K562 (cell line): ENCODE results near the gene DOK4. TPM values are rescaled to one million over a fixed set of nuclear protein-coding genes. Genes with fewer than 3 reads are reported as not detected.
A peak's percentile ranks its signal among the peaks of the same experiment; 100 is the strongest.

Experiments used
- ELF1 ChIP-seq: fragments of 200-800 bp; sonication (Bioruptor generic); IDR thresholded peaks from 2 replicates; pipeline ENCODE4 v1.6.1; 2016; ENCODE audit warnings: missing genetic modification characterization, missing compliant biosample characterization
- FOXM1 ChIP-seq, 2 experiments: fragments of 450-650 bp in 1 of 2; sonication (generic) in 1 of 2; formaldehyde crosslinking in 1 of 2; IDR thresholded peaks; 2 replicates each; pipeline versions ENCODE4 v1.6.1 to v1.9.0; 2017 to 2022; ENCODE audit warnings: low read depth in 2 of 2, mild to moderate bottlenecking in 2 of 2, missing genetic modification reagents in 1 of 2, moderate library complexity in 1 of 2
- FOXP1 ChIP-seq: sonication (generic); formaldehyde crosslinking; IDR thresholded peaks from 2 replicates; pipeline ENCODE4 v1.8.0; 2022; ENCODE audit warnings: mild to moderate bottlenecking, missing genetic modification reagents
- REST ChIP-seq, 2 experiments: fragments of 450-650 bp; formaldehyde crosslinking in 1 of 2; IDR thresholded peaks; 2 replicates each; pipeline versions ENCODE4 v1.4.0 to v1.6.1; 2014 to 2020; ENCODE audit warnings: mild to moderate bottlenecking in 2 of 2, borderline replicate concordance in 1 of 2, low read depth in 1 of 2
- STAG1 ChIP-seq: sonication (generic); formaldehyde crosslinking; IDR thresholded peaks from 2 replicates; pipeline ENCODE4 v1.5.0; 2020; ENCODE audit warnings: missing genetic modification reagents, borderline replicate concordance
- YY1 ChIP-seq, 3 experiments: IDR thresholded peaks; 2 replicates each; pipeline ENCODE4 v1.6.1; 2011; ENCODE audit warnings: low read length in 2 of 3, mild to moderate bottlenecking in 2 of 3, moderate library complexity in 2 of 3, borderline replicate concordance in 1 of 3, control low read depth in 1 of 3, low read depth in 1 of 3; ENCODE audit not compliant: insufficient read depth in 3 of 3, insufficient replicate concordance in 2 of 3, control insufficient read depth in 1 of 3, insufficient read length in 1 of 3; ENCODE audit errors: extremely low read depth in 1 of 3
- ZNF764 ChIP-seq: fragments of 250-450 bp; sonication (Bioruptor Pico); IDR thresholded peaks from 2 replicates; pipeline ENCODE4 v1.4.0; 2020; ENCODE audit warnings: low read depth, mild to moderate bottlenecking, moderate library complexity
- polyA plus RNA-seq, 8 experiments: library from polyadenylated mRNA; depleted of rRNA in 4 of 8; stranded (reverse) in 5 of 8; unstranded in 3 of 8; fragments of >200 nt; fragmentation: Nextera tagmentation in 2 of 8; fragmentation: Illumina TruSeq in 1 of 8; extraction: Ambion mirVana in 2 of 8; extraction: Trizol in 1 of 8; gene quantifications; 2 replicates each; pipeline versions ENCODE4 v1.2.1 to v1.2.3, GENCODE V29; 2011 to 2014; ENCODE audit warnings: inconsistent platforms in 1 of 8, missing spikeins in 1 of 8
- total RNA-seq, 7 experiments: library from RNA; depleted of rRNA in 6 of 7; stranded (reverse); fragments of >200 nt in 6 of 7; fragmentation: Illumina TruSeq in 2 of 7; extraction: Trizol in 2 of 7; gene quantifications; 2 replicates each; pipeline versions ENCODE4 v1.2.1 to v1.2.3, GENCODE V29; 2011 to 2021; ENCODE audit warnings: low replicate concordance in 1 of 7
- TF ChIP-seq, protein P1 (sequence below): fragments of 250-450 bp; sonication (Bioruptor Pico); IDR thresholded peaks from 2 replicates; pipeline ENCODE4 v1.8.0; 2021; ENCODE audit warnings: borderline replicate concordance, mild to moderate bottlenecking, moderate library complexity; ENCODE audit not compliant: poor library complexity, severe bottlenecking
- TF ChIP-seq, protein P2 (sequence below): fragments of 250-450 bp; sonication (Bioruptor Pico); IDR thresholded peaks from 2 replicates; pipeline ENCODE4 v1.4.0; 2020

Gene DOK4
- total and polyA plus RNA-seq, 9 of the 15 experiments (the other 6 are each of a cell fraction or from before 2014, with no cell fraction given) = 0.10 to 14.4 (median 8.3) TPM

- TF ChIP-seq, protein P1, sequence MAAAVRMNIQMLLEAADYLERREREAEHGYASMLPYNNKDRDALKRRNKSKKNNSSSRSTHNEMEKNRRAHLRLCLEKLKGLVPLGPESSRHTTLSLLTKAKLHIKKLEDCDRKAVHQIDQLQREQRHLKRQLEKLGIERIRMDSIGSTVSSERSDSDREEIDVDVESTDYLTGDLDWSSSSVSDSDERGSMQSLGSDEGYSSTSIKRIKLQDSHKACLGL = no peak
- no peak for TF ChIP-seq FOXP1 (CRISPR knock-in tag)
- peak; percentile 30; the same call in 1 of the 2 replicates for TF ChIP-seq STAG1
- TF ChIP-seq REST (IDR thresholded peaks at IDR 0.05; ENCODE audit: borderline replicate concordance) = peak; percentile 50; the same call in 1 of the 2 replicates
- no peak for TF ChIP-seq REST (CRISPR knock-in tag; IDR thresholded peaks at IDR 0.05; ENCODE audit: low read depth)
- no peak for TF ChIP-seq ZNF764 (CRISPR knock-in tag)
- no peak for TF ChIP-seq FOXM1 (IDR thresholded peaks at IDR 0.05; ENCODE audit: low read depth)
- TF ChIP-seq FOXM1 (CRISPR knock-in tag; IDR thresholded peaks at IDR 0.05; ENCODE audit: low read depth) = no peak
- peak; percentile 55; the same call in 1 of the 2 replicates for TF ChIP-seq ELF1 (tag)
- peak in 1 of 3 experiments; percentile 13 for TF ChIP-seq YY1 (IDR thresholded peaks at IDR 0.05; ENCODE audit: borderline replicate concordance in 1 of 3, control insufficient read depth in 1 of 3, extremely low read depth in 1 of 3, insufficient read depth in 3 of 3, insufficient read length in 1 of 3, insufficient replicate concordance in 2 of 3, low read depth in 1 of 3, low read length in 2 of 3)
- TF ChIP-seq, protein P2, sequence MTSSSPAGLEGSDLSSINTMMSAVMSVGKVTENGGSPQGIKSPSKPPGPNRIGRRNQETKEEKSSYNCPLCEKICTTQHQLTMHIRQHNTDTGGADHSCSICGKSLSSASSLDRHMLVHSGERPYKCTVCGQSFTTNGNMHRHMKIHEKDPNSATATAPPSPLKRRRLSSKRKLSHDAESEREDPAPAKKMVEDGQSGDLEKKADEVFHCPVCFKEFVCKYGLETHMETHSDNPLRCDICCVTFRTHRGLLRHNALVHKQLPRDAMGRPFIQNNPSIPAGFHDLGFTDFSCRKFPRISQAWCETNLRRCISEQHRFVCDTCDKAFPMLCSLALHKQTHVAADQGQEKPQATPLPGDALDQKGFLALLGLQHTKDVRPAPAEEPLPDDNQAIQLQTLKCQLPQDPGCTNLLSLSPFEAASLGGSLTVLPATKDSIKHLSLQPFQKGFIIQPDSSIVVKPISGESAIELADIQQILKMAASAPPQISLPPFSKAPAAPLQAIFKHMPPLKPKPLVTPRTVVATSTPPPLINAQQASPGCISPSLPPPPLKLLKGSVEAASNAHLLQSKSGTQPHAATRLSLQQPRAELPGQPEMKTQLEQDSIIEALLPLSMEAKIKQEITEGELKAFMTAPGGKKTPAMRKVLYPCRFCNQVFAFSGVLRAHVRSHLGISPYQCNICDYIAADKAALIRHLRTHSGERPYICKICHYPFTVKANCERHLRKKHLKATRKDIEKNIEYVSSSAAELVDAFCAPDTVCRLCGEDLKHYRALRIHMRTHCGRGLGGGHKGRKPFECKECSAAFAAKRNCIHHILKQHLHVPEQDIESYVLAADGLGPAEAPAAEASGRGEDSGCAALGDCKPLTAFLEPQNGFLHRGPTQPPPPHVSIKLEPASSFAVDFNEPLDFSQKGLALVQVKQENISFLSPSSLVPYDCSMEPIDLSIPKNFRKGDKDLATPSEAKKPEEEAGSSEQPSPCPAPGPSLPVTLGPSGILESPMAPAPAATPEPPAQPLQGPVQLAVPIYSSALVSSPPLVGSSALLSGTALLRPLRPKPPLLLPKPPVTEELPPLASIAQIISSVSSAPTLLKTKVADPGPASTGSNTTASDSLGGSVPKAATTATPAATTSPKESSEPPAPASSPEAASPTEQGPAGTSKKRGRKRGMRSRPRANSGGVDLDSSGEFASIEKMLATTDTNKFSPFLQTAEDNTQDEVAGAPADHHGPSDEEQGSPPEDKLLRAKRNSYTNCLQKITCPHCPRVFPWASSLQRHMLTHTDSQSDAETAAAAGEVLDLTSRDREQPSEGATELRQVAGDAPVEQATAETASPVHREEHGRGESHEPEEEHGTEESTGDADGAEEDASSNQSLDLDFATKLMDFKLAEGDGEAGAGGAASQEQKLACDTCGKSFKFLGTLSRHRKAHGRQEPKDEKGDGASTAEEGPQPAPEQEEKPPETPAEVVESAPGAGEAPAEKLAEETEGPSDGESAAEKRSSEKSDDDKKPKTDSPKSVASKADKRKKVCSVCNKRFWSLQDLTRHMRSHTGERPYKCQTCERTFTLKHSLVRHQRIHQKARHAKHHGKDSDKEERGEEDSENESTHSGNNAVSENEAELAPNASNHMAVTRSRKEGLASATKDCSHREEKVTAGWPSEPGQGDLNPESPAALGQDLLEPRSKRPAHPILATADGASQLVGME (CRISPR knock-in tag) = no peak
Measured at GRCh38 chr16:57422026-57422944, 64.0 kb downstream of the DOK4 start (continued).
